ENCODE results near the gene GAS7. TPM values are rescaled to one million over a fixed set of nuclear protein-coding genes. Genes with fewer than 3 reads are reported as not detected.

The GAS7 gene
- total and polyA plus RNA-seq, 7 donors: 6.5 to 67.6 (median 35.1) TPM

DNA sequence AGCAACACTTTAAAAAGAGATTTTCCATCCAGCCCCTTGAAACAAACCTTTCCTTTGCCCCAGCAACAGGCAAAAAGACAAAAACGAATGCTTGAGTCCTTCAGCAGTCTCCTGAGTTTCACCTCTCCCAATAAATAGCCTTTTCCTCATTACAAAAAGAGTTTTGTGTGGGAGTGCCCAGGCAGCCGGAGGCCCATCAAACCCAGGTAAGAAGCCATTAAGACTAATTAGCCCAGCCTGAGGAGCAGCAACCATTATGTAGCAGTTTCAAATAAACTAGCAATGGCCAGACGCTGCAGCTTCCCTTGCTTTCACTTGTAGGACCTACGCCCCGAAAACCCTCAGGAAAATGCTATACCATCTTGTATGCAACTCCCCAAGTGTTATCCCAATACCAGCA lies 15.6 kb downstream of the GAS7 start:
- H3K4me1 ChIP-seq: peaks cover 0 to 7% (median 7%) of the 10 kb centered on the region in 4 donors
- no peaks in the 10 kb centered on the region for H3K27me3 ChIP-seq
- 80 to 88% methylated on average over 5 of the region's 5 CpGs for WGBS, 2 donors
- H3K4me3 ChIP-seq: no peak overlapping the region
- no peaks in the 10 kb centered on the region for H3K9me3 ChIP-seq
- intact Hi-C loops (cut with DNase I): no loop called here
- TF ChIP-seq POLR2A (IDR thresholded peaks at IDR 0.05) (no peak), EP300 (IDR thresholded peaks at IDR 0.05) (no peak), POLR2AphosphoS5 (IDR thresholded peaks at IDR 0.05) (no peak)
- TF ChIP-seq, protein P1, sequence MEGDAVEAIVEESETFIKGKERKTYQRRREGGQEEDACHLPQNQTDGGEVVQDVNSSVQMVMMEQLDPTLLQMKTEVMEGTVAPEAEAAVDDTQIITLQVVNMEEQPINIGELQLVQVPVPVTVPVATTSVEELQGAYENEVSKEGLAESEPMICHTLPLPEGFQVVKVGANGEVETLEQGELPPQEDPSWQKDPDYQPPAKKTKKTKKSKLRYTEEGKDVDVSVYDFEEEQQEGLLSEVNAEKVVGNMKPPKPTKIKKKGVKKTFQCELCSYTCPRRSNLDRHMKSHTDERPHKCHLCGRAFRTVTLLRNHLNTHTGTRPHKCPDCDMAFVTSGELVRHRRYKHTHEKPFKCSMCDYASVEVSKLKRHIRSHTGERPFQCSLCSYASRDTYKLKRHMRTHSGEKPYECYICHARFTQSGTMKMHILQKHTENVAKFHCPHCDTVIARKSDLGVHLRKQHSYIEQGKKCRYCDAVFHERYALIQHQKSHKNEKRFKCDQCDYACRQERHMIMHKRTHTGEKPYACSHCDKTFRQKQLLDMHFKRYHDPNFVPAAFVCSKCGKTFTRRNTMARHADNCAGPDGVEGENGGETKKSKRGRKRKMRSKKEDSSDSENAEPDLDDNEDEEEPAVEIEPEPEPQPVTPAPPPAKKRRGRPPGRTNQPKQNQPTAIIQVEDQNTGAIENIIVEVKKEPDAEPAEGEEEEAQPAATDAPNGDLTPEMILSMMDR (IDR thresholded peaks at IDR 0.05): no peak
- DNase-seq: no peak
- no peaks in the 10 kb centered on the region for H3K36me3 ChIP-seq
- no peak overlapping the region for H3K27ac ChIP-seq

DNA sequence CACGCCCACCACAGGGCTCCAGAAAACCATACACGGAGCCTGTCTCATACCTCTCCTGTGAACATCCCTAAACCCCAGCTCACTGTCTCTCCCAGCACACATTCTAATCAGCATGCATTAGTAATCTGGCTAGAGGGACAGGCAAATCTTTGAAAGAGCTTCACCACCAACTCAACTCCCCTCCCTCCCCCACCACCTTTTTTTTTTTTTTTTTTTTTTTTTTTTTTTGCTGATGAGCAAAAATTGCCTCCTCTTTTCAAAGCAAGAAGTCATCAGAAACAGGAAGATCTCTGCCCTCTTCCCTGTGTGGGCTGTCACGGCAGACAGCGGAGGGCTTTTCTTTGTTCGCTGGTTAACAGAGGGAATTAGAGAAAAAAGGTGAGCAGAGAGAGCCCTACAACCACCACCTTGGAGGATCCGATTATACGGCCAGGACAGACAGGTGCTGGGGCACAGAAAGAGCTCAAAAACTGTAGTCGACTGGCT lies 19.9 kb downstream of the GAS7 start:
- no peak for TF ChIP-seq POLR2AphosphoS5 (IDR thresholded peaks at IDR 0.05)
- TF ChIP-seq, protein P1 (IDR thresholded peaks at IDR 0.05): no peak
- TF ChIP-seq EP300 (IDR thresholded peaks at IDR 0.05): no peak
- TF ChIP-seq POLR2A (IDR thresholded peaks at IDR 0.05): no peak
- Histone ChIP-seq H3K4me1 (peaks cover 0 to 17% (median 10%) of the 10 kb centered on the region in 4 donors), H3K27ac (no peak overlapping the region), H3K4me3 (no peak overlapping the region), H3K9me3 (no peaks in the 10 kb centered on the region), H3K36me3 (no peaks in the 10 kb centered on the region), H3K27me3 (no peaks in the 10 kb centered on the region)
- DNase-seq: no peak
- intact Hi-C loops (cut with DNase I): no loop called here
- 60 to 65% methylated on average over 8 of the region's 8 CpGs for WGBS, 2 donors

DNA sequence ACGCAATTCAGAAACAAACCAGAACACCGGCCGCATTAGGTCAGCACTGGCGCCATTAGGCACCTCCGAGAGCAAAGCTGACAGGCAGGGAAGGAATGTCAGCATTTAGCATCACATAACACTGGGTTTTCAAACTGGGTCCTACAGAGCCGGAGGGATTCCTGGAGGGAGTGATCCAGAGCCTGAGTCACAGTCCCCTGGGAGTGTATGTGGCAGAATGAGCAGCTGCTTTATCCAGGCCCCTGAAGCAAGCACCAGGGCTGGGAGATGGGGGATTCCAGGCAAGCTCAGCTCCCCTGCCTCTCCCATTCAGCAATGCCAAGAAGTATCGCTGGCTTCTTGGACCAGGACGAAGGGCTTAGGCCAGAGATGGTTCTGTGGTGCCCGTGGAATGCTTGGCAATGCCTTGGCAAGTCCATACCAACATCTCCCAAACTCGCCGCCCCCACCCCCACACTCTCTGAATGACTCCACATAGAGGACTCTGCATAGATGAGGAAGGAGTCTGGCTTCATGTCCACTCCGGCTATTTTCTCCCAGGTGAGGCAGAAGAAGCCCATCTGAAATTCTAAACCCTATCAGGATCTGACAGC lies 20.4 kb downstream of the GAS7 start:
- no peak for DNase-seq
- no peaks in the 10 kb centered on the region for H3K27me3 ChIP-seq
- H3K36me3 ChIP-seq: no peaks in the 10 kb centered on the region
- TF ChIP-seq, protein P1 (IDR thresholded peaks at IDR 0.05): no peak
- TF ChIP-seq POLR2A (IDR thresholded peaks at IDR 0.05): no peak
- no peak for TF ChIP-seq EP300 (IDR thresholded peaks at IDR 0.05)
- no peak for TF ChIP-seq POLR2AphosphoS5 (IDR thresholded peaks at IDR 0.05)
- H3K9me3 ChIP-seq: no peaks in the 10 kb centered on the region
- peaks cover 0 to 17% (median 10%) of the 10 kb centered on the region in 4 donors for H3K4me1 ChIP-seq
- intact Hi-C loops (cut with DNase I): no loop called here
- WGBS, 2 donors: 77 to 80% methylated on average over 12 of the region's 12 CpGs
- no peak overlapping the region for H3K4me3 ChIP-seq
- no peak overlapping the region for H3K27ac ChIP-seq

DNA sequence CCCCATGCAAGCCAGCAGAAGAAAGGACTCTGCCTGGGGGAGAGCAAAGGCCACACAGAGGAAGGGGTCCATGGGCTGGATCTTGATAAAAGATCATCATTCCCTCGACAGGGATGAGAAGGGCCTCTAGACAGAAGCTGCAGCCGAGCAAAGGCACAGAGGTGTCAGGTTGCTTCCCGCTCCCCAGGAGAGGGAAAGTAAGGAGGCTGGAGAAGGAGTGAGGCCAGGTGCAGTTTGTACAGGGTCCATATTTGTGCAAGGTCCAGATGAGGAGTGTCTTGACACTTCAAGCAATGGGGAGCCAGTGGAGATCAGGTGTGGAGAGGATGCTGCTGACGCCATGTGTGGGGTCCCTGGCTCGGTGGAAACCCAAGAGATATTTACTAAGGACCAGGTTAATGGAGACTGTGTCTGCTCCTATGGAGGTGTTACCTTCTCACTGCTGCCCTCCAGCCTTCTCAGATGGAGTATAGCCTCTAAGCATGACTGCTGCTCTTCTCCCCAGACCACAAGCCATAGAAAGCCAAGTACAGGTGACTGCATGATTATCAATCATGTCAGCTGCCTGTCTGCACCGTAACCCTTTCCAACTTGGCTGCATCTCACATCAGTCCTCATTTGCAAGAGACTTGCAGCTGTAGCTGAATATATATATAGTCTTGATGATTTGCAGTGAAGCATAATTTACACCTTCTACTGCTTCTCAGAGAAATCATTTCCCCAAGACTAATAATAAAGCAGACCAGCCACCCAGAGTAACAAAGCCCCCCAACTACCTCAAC lies 21.1 kb downstream of the GAS7 start:
- H3K27ac ChIP-seq: no peak overlapping the region
- H3K27me3 ChIP-seq: no peaks in the 10 kb centered on the region
- H3K36me3 ChIP-seq: no peaks in the 10 kb centered on the region
- intact Hi-C loops (cut with DNase I): no loop called here
- H3K9me3 ChIP-seq: no peaks in the 10 kb centered on the region
- peaks cover 0 to 17% (median 10%) of the 10 kb centered on the region in 4 donors for H3K4me1 ChIP-seq
- DNase-seq: no peak
- TF ChIP-seq EP300 (IDR thresholded peaks at IDR 0.05): no peak
- no peak overlapping the region for H3K4me3 ChIP-seq
- 78 to 88% methylated on average over 6 of the region's 6 CpGs for WGBS, 2 donors

DNA sequence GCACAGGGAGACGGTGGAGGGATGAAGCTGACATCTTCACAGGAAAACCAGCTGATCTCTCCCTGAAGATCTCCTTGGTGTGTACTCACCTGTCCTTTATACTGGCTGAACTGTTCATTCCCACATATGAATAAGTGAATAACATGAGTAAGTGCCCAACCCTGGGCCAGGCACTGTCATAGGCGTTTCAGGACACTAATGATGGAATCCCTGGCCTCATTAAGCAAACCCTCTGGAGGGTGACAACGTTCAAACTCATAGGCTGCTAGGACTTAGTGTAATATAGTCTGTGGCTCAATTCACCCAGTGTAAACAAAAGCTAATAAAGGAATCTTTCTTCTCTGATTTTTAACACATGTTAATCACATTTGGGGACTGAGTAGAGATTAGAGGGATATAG lies 24.5 kb downstream of the GAS7 start:
- Histone ChIP-seq H3K9me3 (no peaks in the 10 kb centered on the region), H3K36me3 (no peaks in the 10 kb centered on the region), H3K27me3 (no peaks in the 10 kb centered on the region), H3K4me3 (no peak overlapping the region), H3K4me1 (peaks cover 0 to 29% (median 16%) of the 10 kb centered on the region in 4 donors), H3K27ac (no peak overlapping the region)
- intact Hi-C loops (cut with DNase I): no loop called here
- 43 to 75% methylated on average over 3 of the region's 3 CpGs for WGBS, 2 donors
- no peak for DNase-seq
- TF ChIP-seq, protein P1 (IDR thresholded peaks at IDR 0.05): no peak
- TF ChIP-seq POLR2AphosphoS5 (IDR thresholded peaks at IDR 0.05): no peak
- no peak for TF ChIP-seq EP300 (IDR thresholded peaks at IDR 0.05)
